Heart left ventricle (tissue), 16 donors: ENCODE data around the gene TNFAIP1. TPM values are rescaled to one million over a fixed set of nuclear protein-coding genes. Genes with fewer than 3 reads are reported as not detected.
A peak's percentile ranks its signal among the peaks of the same experiment; 100 is the strongest.

Source experiments
- ATAC-seq, 4 donors: fragments of 200-7000 bp; cut with Tn5 transposase; one replicate each; pipeline ENCODE4 v1.9.1; 2020 to 2022; ENCODE audit warnings: moderate library complexity in 4 of 4, mild to moderate bottlenecking in 3 of 4, moderate number of reproducible peaks in 1 of 4
- DNase-seq, 5 donors: peaks; one replicate each; pipeline ENCODE4 v3.0.0-alpha.2; 2020
- H3K27ac ChIP-seq, 12 donors: fragments of 200-600 bp; sonication (generic) in 4 of 12; one replicate each; pipeline versions ENCODE4 v1.5.0 to v1.8.0; 2016 to 2022; ENCODE audit warnings: mild to moderate bottlenecking in 2 of 12
- H3K27me3 ChIP-seq, 9 donors: fragments of 200-600 bp; sonication (generic) in 2 of 9; one replicate each; pipeline versions ENCODE4 v1.5.1 to v1.8.0; 2016 to 2022; ENCODE audit warnings: mild to moderate bottlenecking in 3 of 9
- H3K36me3 ChIP-seq, 9 donors: fragments of 200-600 bp; sonication (generic) in 2 of 9; one replicate each; pipeline versions ENCODE4 v1.5.0 to v1.8.0; 2018 to 2022; ENCODE audit warnings: mild to moderate bottlenecking in 2 of 9
- H3K4me1 ChIP-seq, 12 donors: fragments of 200-600 bp; sonication (generic) in 4 of 12; one replicate each; pipeline versions ENCODE4 v1.5.0 to v1.8.0; 2016 to 2022; ENCODE audit warnings: mild to moderate bottlenecking in 3 of 12
- H3K4me3 ChIP-seq, 12 donors: fragments of 200-600 bp; sonication (generic) in 4 of 12; one replicate each; pipeline versions ENCODE4 v1.5.0 to v1.8.0; 2017 to 2022; ENCODE audit warnings: mild to moderate bottlenecking in 9 of 12, moderate library complexity in 4 of 12
- H3K9me3 ChIP-seq, 12 donors: fragments of 200-600 bp; sonication (generic) in 4 of 12; one replicate each; pipeline versions ENCODE4 v1.5.0 to v1.8.0; 2016 to 2022; ENCODE audit warnings: mild to moderate bottlenecking in 1 of 12
- CTCF ChIP-seq, 12 donors: fragments of 200-600 bp; sonication (generic) in 4 of 12; IDR thresholded peaks; one replicate each; pipeline versions ENCODE4 v1.5.0 to v1.8.0; 2018 to 2022; ENCODE audit warnings: antibody characterized with exemption in 12 of 12, mild to moderate bottlenecking in 5 of 12
- POLR2A ChIP-seq, 2 donors: fragments of 450-650 bp; IDR thresholded peaks; one replicate each; pipeline ENCODE4 v1.6.1; 2017; ENCODE audit warnings: antibody characterized with exemption in 2 of 2, mild to moderate bottlenecking in 2 of 2, moderate library complexity in 2 of 2
- WGBS, 4 donors: extraction: QIAGEN DNeasy Blood & Tissue Kit in 2 of 4; methylation state at CpG; one replicate each; pipeline versions ENCODE4 v1.1.5 to v1.1.7; 2013 to 2018; 5-methylcytosine and 5-hydroxymethylcytosine counted together
- intact Hi-C, 10 donors: fragments of 100-400 bp; cut with DNase I; formaldehyde crosslinking; loops; one replicate each; pipeline versions ENCODE4 v1.11.1 to v1.14.2; 2022
- polyA plus RNA-seq, 2 donors: library from polyadenylated mRNA; stranded (reverse); fragments of 200-250 nt; gene quantifications; one replicate each; pipeline ENCODE4 v1.2.3, GENCODE V29; 2013
- total RNA-seq, 9 donors: library from RNA; depleted of rRNA in 2 of 9; stranded (reverse); fragments of >200 nt in 2 of 9; fragmentation: NEBNext Ultra II Directional in 3 of 9; extraction: Animal tissue kit (Norgen Biotek cat#: 25700) in 3 of 9; gene quantifications; one replicate each; pipeline versions ENCODE4 v1.1.0 to v1.2.4, GENCODE V29; 2016 to 2023
- donor health status: ischemic (EF 13 %, LVEDD 7.1; RV severe dilation, severe dysfunction).
- donor health status: healthy with polysubstance abuse.
- donor health status: DM: no; HTN: yes; CAD: no.
- donor health status: DM: no; HTN: no; CAD: no.
- donor health status: ischemic (EF 25% LVEDD 6.9; RV normal size, moderate dysfunction).
- donor health status: ischemic (EF 25% LVEDD 5.7; RV mildly dilated, moderate dysfunction).
- donor health status: healthy.
- donor health status: DM: yes; HTN: yes; CAD: no.
- donor health status: ischemic (EF 35%, LVEDD 5.7; RV mildly dilated, moderate dysfunction).
- donor health status: nonischemic (EF 11% LVEDD 7.7; RV severe dilation, severe dysfunction).
- donor health status: DM: yes; HTN: yes; CAD: no.
- donor health status: PGD.
- donor health status: ischemic (EF 29% LVEDD 5.4; RV normal size, mild dysfunction).
- donor health status: nonischemic (EF 23%, LVEDD 6.1; RV moderate dilation, normal function).

TNFAIP1 gene
- total and polyA plus RNA-seq, 11 donors: 11.9 to 83.4 (median 47.8) TPM

- Histone ChIP-seq H3K4me1 (peaks cover 7 to 39% (median 25%) of the 10 kb centered on the region in 12 donors), H3K9me3 (no peaks in the 10 kb centered on the region), H3K27me3 (no peaks in the 10 kb centered on the region), H3K27ac (peak overlapping the region; percentile 47 to 86 (median 78)), H3K36me3 (peaks cover 0 to 6% (median 0%) of the 10 kb centered on the region in 9 donors), H3K4me3 (peak overlapping the region in 10 of 12 donors; percentile 47 to 85 (median 64))
- intact Hi-C loops: loop anchor here in 1 of 10 donors (10.0 kb wide), 1 partner anchor 56 kb away; the partner anchor contains the start of gene TMEM97
- TF ChIP-seq POLR2A (IDR thresholded peaks at IDR 0.05) (no peak), CTCF (IDR thresholded peaks at IDR 0.05) (no peak)
- DNase-seq: no peak
- no peak for ATAC-seq
- 79 to 87% (median 81%) methylated on average over 1 of the region's 1 CpG for WGBS, 4 donors
Measured at GRCh38 chr17:28370744-28371103, 35.2 kb downstream of the TNFAIP1 start.

GRCh38 chr17:28371245-28372202 is 36.0 kb downstream of the TNFAIP1 start, which contains the start of gene SARM1:
Gene SARM1 (plus strand): TSS chr17:28371694. CDS start chr17:28372033, 339 bp downstream.
- Histone ChIP-seq H3K9me3 (no peaks in the 10 kb centered on the region), H3K27ac (peak within 1 kb of the TSS; percentile 47 to 86 (median 78)), H3K4me3 (peak within 1 kb of the TSS; percentile 47 to 85 (median 64)), H3K27me3 (no peaks in the 10 kb centered on the region), H3K36me3 (peaks cover 0 to 6% (median 0%) of the 10 kb centered on the region in 9 donors), H3K4me1 (peaks cover 7 to 39% (median 25%) of the 10 kb centered on the region in 12 donors)
- ATAC-seq (peak; percentile 78 to 90 (median 82)), DNase-seq (peak; percentile 91 to 95 (median 92))
- TF ChIP-seq CTCF (IDR thresholded peaks at IDR 0.05) (no peak), POLR2A (IDR thresholded peaks at IDR 0.05) (peak in 1 of 2 donors; percentile 27)
- intact Hi-C loops: loop anchor here in 1 of 10 donors (10.0 kb wide), 1 partner anchor 57 kb away; the partner anchor contains the start of gene TMEM97
- 0 to 1% (median 1%) methylated on average over 48 to 80 of the region's 80 CpGs for WGBS, 4 donors

- peak overlapping the region; percentile 47 to 85 (median 64) for H3K4me3 ChIP-seq
- TF ChIP-seq POLR2A (IDR thresholded peaks at IDR 0.05) (no peak), CTCF (IDR thresholded peaks at IDR 0.05) (no peak)
- DNase-seq (no peak), ATAC-seq (peak in 2 of 4 donors; percentile 0 to 2)
- peaks cover 7 to 39% (median 25%) of the 10 kb centered on the region in 12 donors for H3K4me1 ChIP-seq
- H3K9me3 ChIP-seq: no peaks in the 10 kb centered on the region
- WGBS, 4 donors: 8 to 18% (median 13%) methylated on average over 30 to 53 of the region's 53 CpGs
- peaks cover 0 to 4% (median 0%) of the 10 kb centered on the region in 9 donors for H3K36me3 ChIP-seq
- H3K27ac ChIP-seq: peak overlapping the region in 11 of 12 donors; percentile 62 to 86 (median 78)
- H3K27me3 ChIP-seq: no peaks in the 10 kb centered on the region
- intact Hi-C loops: loop anchor here in 1 of 10 donors (10.0 kb wide), 1 partner anchor 58 kb away; the partner anchor contains the start of gene TMEM97
Measured at GRCh38 chr17:28372203-28372944, 36.8 kb downstream of the TNFAIP1 start.
